Fibroblast of skin of scalp (primary cell): ENCODE data around the gene YEATS2.
A peak's percentile ranks its signal among the peaks of the same experiment; 100 is the strongest.

Source experiments
- DNase-seq: peaks from one replicate; pipeline ENCODE4 v3.0.0-alpha.2; 2013

The YEATS2 gene

GRCh38 chr3:183814240-183814639 is 116.6 kb downstream of the YEATS2 start:
- DNase-seq: no peak

DNA sequence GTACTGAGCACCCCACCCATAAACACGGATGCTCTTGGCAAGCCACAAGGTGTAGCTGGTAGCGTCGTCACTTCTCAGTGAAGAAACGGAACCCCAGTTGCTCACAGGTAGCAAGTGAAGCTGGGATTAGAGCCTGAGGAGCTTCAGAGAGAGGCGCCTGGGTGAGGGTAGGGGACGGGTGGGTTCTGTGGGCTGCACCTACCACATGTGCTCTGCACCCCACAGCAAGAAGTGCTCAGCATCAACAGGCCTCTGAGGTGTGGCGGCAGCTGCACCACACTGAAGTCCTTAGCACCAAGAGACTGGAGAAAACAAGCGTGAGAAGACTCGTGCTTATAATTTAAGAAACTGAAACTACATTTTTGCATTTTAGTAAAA is 118.0 kb downstream of the YEATS2 start:
- DNase-seq: no peak

DNA sequence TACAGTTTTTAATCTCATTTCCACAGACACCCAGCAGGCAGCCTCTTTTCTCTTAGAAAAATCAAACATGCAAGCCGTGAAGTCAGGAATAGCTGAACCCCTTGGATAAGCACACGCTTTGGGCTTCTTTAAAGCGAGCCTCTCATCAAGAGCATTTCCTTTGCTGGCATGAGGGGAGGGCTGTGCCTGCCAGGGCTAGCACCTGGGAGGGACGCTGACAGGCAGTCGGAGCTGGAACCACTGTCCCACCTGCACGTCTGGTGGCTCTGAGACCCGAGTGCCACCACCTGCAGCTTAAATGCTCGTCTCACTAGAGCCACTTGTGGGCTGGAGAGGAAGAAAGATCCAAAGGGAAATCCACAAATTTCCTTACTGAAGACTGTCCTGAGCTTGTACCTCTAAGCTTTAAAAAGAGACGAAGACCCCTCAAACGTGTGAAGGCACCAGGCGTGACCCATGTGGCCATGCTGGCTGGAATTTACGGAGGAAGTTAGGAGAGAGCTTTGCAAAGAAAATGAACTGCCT is 118.4 kb downstream of the YEATS2 start:
- no peak for DNase-seq

GRCh38 chr3:183816681-183817510 is 119.3 kb downstream of the YEATS2 start:
- no peak for DNase-seq

DNA sequence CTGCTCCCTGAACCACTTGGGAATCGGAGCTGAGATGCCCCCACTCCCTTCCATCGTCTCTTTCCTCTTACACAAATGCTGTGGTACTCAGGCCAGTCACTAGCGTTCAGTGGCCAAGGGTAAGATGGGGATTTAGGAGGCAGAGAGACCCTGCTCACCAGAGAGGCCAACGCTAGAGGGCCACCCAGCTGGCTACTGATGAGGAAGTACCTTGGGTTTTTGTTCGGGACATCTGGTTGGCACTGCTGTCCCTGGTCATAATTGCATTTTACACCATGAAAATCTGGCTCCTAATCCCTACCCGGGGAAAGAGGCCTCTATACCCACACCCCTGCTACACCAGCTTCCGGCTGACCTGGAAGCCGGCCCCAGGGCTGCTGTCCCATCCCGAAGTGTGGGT is 120.0 kb downstream of the YEATS2 start:
- no peak for DNase-seq

- no peak for DNase-seq
Observed at GRCh38 chr3:183818041-183818620, 120.5 kb downstream of the YEATS2 start.

- DNase-seq: no peak
Observed at GRCh38 chr3:183818706-183819624, 121.4 kb downstream of the YEATS2 start.

DNA sequence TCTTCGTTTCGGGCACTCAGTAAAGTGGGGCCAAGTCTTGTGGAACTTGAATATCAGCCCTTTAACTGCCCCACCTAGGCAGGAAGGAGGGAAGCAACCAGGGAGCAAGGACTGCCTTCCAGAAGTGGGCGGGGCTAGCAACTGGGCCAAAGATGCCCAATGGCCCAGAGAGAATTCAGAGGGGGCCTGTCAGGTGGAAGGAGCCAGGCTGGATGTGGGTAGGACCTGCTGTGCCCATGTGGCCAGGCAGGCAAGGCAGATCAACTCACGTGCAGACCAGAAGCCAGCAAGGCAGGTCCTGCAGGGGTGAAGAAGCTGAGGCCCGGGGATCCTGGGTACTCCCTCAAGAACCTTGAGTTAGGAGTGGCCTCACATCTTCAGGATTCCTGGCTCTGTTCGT is 122.2 kb downstream of the YEATS2 start:
- no peak for DNase-seq

- no peak for DNase-seq
Observed at GRCh38 chr3:183822631-183823030, 125.0 kb downstream of the YEATS2 start.

DNA sequence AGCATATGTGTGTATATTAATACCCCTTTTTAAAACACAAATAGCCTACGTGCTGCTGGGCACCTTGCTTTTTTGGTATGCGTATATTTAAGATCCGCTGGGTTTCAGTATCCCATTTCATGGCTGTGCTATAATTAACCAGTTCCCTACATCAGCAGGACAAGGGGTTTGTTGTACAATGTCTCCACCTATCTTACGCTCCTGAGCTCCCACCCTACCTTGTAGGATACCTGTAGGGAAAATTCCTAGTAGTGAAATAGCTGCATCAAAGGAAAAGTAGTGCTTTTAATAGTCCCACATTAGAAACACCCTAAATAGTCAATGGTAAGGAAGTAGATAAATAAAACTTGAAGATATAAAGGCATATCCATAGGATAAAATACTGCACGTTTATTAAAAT is 126.4 kb downstream of the YEATS2 start:
- no peak for DNase-seq

DNA sequence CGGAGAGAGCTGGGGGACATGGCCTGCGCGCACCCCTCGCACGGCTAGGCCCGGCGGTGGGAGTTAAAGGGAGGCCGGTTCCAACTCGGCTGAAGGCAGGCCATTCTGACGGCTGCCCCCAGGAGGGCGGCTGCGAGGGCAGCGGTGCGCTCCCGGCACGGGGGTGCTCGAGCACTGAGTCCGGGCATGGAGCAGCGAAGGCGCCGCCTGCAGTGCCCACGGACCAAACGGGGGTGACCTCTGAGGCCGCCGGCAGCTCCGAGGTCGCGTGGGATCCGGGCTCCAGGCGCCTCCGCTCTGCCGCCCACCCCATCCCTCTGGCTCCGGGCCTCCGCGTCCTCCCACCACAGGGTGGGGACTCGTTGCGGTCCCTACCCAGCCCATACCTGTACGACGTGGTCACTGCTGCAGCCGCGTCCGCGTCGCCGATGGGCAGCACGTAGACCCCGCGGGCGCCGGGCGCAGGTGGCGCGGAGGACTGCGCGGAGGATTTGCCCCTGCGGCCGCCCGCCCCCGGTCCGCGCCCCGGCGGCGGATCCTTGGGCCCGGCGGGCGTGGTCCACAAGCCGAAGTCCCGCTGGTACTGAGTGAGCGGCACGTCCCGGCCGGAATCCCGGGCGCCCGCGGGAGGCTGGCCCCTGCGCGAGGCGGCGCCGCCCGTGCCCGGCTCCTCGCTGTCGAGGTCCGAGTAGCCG is 127.3 kb downstream of the YEATS2 start:
- DNase-seq: no peak

- DNase-seq: peak; percentile 76
Observed at GRCh38 chr3:183825456-183826161, 128.0 kb downstream of the YEATS2 start, which contains the start of gene MAP6D1. Gene MAP6D1 (minus strand): TSS chr3:183825577. CDS start chr3:183825547, 30 bp downstream.

- no peak for DNase-seq
Observed at GRCh38 chr3:183826448-183827250, 129.1 kb downstream of the YEATS2 start.

DNA sequence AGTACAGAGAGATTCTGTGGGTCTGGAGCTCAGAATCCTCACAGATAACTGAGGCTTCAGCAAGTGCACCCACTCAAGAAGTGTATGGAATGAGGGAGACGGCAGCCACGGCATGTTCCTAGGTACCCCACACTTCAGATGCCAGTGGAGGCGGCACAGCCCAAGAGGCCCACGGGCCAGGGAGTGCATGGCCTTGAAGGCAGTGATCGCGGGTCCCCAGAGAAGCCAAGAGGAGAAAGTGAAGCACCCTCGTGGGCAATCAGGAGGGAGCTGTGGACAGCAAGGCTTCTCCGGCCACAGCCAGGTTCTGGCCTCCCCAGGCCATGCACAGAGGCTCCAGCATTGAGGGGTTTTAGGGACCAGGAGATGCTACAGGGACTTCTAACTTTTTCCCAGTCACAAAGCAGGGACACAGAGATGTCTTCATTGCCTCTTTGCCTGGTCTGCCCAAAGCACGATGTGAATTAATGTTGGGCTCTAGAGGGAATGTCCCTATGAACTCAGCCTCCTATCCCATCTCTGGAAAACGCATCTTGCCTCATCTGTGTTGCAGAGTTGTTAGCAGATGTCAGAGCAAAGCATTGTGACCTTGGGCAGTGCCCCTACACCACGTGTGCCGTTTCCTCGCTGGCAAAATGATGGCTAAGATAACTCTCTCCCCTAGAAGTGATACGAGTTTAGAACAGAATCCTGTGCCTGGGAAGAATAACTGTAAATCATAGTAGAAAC is 130.4 kb downstream of the YEATS2 start:
- DNase-seq: no peak

DNA sequence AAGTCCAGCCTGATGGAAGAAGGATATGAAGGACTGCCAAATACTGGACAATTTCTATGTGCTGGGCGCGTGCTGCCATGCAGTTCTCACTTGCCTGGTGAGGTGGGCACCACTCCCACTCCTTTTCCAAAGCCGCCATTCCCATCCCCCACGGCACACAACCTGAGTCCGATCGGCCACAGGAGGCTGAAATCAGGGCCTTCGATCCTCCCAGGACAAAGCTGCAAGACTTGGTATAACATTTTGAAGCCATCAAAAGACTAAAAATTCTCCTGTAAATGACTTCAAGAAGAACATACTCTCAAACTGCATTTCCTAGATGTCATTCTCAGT is 130.9 kb downstream of the YEATS2 start:
- DNase-seq: no peak

DNA sequence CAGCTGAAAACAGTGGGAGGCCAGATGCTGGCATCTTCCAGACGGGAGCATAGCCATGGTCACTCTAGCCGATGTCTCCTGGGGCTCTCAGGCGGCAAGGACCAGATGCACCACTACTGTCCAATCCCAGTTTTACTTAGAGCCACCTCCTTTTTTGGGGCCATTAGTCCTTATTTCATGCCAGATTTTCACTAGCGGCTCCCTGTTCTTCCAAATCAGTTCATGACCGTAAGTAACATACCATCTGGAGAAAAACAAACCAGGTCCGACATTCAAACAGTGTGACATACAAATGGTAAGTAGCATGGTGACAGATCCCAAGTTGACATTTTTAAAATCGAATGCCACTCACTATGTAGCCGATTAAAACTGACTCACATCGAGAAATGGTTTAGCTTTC is 131.9 kb downstream of the YEATS2 start:
- DNase-seq: no peak

GRCh38 chr3:183830187-183830586 is 132.6 kb downstream of the YEATS2 start:
- DNase-seq: no peak

DNA sequence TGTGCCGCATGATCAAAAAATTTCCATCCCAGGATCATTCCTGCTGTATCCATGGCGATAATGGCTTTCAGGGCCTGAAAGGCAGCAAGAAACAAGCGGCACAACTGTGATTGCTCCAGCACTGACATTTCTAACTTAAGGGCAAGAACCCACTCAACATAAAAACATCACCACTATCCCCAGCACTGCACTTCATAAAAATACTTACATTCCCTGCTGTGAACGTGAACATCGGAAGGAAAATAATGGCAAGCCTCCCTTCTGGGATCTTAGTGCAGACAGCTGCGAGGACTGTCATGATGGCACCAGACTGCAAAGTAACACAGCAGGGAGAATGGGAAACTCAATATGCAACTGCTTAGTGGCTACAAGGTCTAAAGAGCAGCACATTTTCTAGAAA is 135.9 kb downstream of the YEATS2 start:
- DNase-seq: no peak

DNA sequence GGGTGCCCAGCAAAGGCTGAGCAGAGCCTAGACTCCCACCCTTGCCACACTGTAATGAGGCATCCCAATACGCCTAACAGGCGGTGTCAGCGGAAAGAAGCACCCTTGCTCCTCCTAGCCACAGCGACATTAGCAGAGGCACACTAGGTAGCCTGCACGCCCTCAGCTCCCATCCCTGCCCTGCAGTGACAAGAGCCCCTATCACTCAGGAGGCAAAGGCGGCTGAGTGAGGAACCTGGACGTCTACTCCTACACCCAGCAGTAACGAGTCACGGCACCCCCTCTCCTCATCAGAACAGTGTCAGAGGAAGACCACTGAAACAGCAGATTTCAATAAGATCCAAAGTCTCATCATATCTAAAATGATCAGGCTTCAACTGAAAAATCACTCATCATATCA is 139.8 kb downstream of the YEATS2 start:
- no peak for DNase-seq

DNA sequence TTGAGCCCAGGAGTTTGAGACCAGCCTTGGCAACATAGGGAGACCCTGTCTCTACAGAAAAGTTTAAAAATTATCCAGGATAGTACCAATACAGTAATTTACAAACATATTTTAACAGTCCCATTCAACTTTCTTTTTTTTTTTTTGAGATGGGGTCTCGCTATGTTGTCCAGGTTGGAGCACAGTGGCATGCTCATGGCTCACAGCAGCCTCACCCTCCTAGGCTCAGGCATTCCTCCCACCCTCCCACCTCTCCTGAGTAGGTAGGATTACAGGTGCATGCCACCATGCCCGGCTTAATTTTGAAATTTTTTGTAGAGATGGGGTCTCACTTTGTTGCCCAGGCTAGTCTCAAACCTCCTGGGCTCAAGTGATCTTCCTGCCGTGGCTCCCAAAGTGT is 140.3 kb downstream of the YEATS2 start:
- no peak for DNase-seq
